NT2/D1 (cell line): ENCODE measurements around the gene VAV1.
"Not testable (repeated sequence)": the region's sequence is repeated elsewhere in the genome, so short reads cannot be mapped to it uniquely, and the experiment has no call there.

Experiments
- DNase-seq: peaks from one replicate; pipeline ENCODE4 v3.0.0-alpha.2; 2011; ENCODE audit warnings: low read depth, low spot score
- H3K27me3 ChIP-seq: 2 replicates; pipeline ENCODE4 v1.6.0; 2011; ENCODE audit warnings: mild to moderate bottlenecking; ENCODE audit not compliant: insufficient read length, insufficient read depth
- H3K36me3 ChIP-seq: 2 replicates; pipeline ENCODE4 v1.6.1; 2011; ENCODE audit warnings: mild to moderate bottlenecking, low read length, mixed read lengths; ENCODE audit not compliant: insufficient read depth, insufficient read length
- H3K4me1 ChIP-seq: 2 replicates; pipeline ENCODE4 v1.5.1; 2011; ENCODE audit not compliant: insufficient read depth, insufficient read length
- H3K4me3 ChIP-seq: 2 replicates; pipeline ENCODE4 v1.5.1; 2011; ENCODE audit warnings: low read depth; ENCODE audit not compliant: insufficient read length
- H3K9ac ChIP-seq: 2 replicates; pipeline ENCODE4 v1.6.0; 2011; ENCODE audit warnings: low read depth; ENCODE audit not compliant: insufficient read length
- H3K9me3 ChIP-seq: 2 replicates; pipeline ENCODE4 v1.5.1; 2011; ENCODE audit warnings: mild to moderate bottlenecking, low read length; ENCODE audit not compliant: insufficient read depth
- SUZ12 ChIP-seq: IDR thresholded peaks from 2 replicates; pipeline ENCODE4 v1.6.1; 2011; ENCODE audit not compliant: insufficient read length, insufficient read depth; ENCODE audit errors: extremely low read depth
- YY1 ChIP-seq: IDR thresholded peaks from 2 replicates; pipeline ENCODE4 v1.6.1; 2011; ENCODE audit not compliant: insufficient read length, insufficient read depth
- ZNF274 ChIP-seq: IDR thresholded peaks from 2 replicates; pipeline ENCODE4 v1.6.1; 2011; ENCODE audit warnings: mild to moderate bottlenecking, low read depth, low read length

The VAV1 gene

DNA sequence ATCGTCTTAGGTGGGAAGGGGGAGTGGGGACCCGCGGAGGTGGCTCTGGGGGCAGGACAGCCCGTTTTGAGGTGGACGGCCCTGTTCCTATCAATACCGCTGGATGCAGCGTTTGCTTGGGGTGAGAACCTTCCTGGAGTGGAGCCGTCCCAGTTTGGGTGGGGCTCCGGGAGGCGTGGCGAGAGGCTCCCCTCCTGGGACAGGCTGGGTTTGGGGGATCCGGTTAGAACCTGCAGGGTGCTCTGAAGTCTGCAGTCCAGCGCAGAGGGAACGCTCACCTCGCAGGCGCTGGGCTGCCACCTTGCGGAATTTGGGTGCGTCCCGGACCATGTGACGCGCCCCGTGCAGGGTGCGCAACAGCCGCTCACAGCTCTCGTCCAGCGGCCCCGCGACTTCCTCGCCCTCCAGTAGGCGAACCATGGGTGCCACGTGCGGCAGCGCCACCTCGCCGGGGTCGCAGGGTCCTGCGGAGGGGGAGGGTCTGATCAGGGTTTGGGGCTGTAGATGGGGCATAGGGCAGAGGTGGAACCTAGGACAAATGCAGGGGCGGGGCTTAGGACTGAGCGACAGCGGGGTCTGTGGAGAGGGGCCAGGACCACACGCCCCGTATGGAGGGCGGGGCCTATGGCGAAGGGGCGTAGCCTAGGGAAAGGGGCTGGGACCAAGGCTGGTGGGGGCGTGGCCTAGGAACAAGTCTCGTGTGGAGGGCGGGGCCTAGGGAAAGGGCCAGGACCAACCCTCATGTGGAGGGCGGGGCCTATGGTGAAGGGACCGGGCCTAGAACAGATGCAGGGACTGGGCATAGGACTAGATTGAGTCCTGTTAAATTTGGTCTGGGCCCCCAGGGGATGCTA is 19.1 kb upstream of the VAV1 start:
- peak overlapping the region; percentile 87 for H3K9ac ChIP-seq
- peak; percentile 92 for DNase-seq
- H3K4me3 ChIP-seq: peak overlapping the region; percentile 41
- H3K27me3 ChIP-seq: no peaks in the 10 kb centered on the region
- peaks cover 18% of the 10 kb centered on the region for H3K4me1 ChIP-seq
- no peaks in the 10 kb centered on the region for H3K9me3 ChIP-seq
- no peak for TF ChIP-seq ZNF274
- no peak for TF ChIP-seq YY1
- no peak for TF ChIP-seq SUZ12
- H3K36me3 ChIP-seq: peaks cover 57% of the 10 kb centered on the region

DNA sequence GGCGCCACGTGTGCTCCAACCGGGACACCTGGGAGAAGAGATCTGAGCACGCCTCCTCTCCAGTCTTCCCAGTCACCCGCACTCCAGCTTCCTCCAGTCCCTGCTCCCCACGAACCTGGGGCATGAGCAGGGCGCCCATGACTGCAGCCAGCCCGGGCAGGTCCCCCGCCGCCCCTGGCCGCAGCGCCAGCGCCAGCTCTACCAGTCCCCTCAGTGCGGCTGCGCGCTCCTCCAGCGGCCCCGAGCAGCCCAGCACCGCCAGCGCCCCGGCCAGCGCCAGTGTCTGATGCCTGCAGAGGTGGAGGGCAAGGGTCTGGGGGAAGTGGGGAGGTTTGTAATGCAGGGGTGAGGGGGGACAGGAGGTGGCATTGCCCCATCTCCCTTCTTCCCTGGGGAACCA is 18.4 kb upstream of the VAV1 start:
- peak overlapping the region; percentile 42 for H3K9ac ChIP-seq
- no peaks in the 10 kb centered on the region for H3K27me3 ChIP-seq
- H3K36me3 ChIP-seq: peaks cover 50% of the 10 kb centered on the region
- TF ChIP-seq ZNF274 (no peak), YY1 (no peak), SUZ12 (no peak)
- H3K4me1 ChIP-seq: peaks cover 18% of the 10 kb centered on the region
- no peak for DNase-seq
- no peaks in the 10 kb centered on the region for H3K9me3 ChIP-seq
- no peak overlapping the region for H3K4me3 ChIP-seq

DNA sequence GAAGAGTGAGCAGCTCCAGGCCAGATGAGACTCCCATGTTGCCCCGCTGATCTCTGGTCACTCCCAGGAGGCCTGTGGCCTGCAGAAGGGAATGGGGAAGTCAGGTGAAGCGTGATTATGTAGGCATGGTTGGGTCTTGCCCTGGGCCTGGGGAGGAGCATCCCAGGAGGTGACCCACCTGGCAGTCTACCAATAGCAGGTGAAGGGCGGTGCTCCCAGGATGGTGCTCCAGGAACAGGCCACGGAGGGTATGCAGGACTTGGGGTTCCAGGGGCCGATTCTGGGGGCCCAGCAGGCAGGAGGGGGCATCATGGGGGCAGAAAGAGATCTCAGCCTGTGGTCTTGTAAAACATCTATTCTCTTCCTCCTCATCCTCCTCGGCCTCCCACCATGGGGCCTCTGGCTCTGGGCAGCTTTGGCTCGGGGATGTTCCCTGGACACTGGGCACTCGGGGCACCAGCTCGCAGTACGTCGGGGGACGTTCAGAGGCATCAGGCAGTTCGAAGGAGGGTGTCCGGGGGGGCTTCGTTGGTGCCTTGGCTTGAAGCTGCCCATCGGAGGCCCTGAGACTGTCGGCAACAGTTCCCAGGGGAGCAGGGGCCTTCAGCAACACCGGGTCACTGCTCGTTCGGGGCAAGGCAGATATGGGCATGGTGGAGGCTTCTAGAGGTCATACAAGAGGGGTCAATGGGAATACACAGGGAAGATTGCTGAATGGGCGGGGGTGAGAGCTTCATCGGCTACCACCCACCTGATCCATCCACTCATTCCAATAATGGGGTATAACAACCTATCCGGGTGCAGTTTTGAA is 17.6 kb upstream of the VAV1 start:
- Histone ChIP-seq H3K4me1 (peaks cover 18% of the 10 kb centered on the region), H3K4me3 (no peak overlapping the region), H3K9ac (peak overlapping the region; percentile 42), H3K36me3 (peaks cover 43% of the 10 kb centered on the region), H3K27me3 (no peaks in the 10 kb centered on the region), H3K9me3 (no peaks in the 10 kb centered on the region)
- DNase-seq: no peak
- TF ChIP-seq YY1 (no peak), SUZ12 (no peak), ZNF274 (no peak)

DNA sequence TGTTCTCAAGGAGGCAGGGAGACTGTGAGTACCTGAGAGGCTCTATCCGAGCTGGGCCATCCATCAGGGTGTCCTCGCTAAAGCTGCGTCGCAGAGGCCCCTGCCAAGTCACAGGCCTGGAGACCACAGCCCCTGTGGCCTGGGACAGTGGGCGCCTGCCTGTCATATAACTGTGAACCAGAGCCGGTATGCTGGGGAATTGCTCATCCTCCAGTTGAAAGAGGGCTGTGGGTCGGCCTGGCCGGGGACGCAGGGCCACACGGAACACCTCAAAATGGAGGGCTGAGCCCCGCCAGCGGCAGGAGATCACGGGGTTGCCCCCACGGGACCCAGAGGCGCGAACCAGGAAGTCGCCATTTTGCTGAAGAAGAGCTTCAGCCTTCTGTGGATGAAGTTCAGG is 11.9 kb upstream of the VAV1 start:
- DNase-seq: no peak
- Histone ChIP-seq H3K4me3 (no peak overlapping the region), H3K36me3 (peaks cover 6% of the 10 kb centered on the region), H3K27me3 (no peaks in the 10 kb centered on the region), H3K9ac (no peak overlapping the region), H3K4me1 (no peaks in the 10 kb centered on the region), H3K9me3 (peaks cover 13% of the 10 kb centered on the region; the same call in 1 of the 2 replicates)
- TF ChIP-seq ZNF274 (no peak), SUZ12 (no peak), YY1 (no peak)

DNA sequence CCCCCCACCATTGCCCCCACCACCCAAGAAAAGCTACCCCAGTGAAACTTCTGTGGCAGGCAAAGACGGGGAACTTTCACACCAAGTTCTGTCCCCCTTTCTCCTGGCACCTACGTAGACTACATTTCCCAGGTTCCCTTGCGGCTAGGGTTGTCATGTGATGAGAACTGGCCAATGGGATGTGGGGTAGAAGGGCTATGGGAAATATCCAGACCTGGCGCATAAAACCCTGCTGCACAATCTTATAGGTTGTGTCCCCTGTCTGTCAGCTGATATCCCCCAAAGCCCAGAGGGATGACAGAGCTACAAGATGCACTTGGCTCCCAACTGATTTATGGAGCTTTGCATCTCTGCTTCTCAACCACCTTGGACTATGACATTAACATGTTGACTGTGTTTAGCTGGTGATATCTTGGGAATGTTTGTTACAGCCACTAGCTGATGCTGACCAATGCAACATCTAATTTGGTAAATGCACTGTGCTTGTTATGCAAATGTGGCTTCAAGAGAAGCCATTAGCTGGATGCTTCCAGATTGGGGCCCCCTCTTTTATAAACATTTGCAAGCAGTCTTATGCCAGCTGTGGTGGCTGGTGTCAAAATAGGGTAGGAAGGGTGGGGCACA is 11.3 kb upstream of the VAV1 start:
- no peak overlapping the region for H3K4me3 ChIP-seq
- peaks cover 13% of the 10 kb centered on the region; the same call in 1 of the 2 replicates for H3K9me3 ChIP-seq
- no peak for DNase-seq
- peaks cover 4% of the 10 kb centered on the region for H3K36me3 ChIP-seq
- H3K27me3 ChIP-seq: peaks cover 2% of the 10 kb centered on the region
- TF ChIP-seq SUZ12 (no peak), ZNF274 (no peak), YY1 (no peak)
- H3K9ac ChIP-seq: no peak overlapping the region
- H3K4me1 ChIP-seq: peaks cover 2% of the 10 kb centered on the region

DNA sequence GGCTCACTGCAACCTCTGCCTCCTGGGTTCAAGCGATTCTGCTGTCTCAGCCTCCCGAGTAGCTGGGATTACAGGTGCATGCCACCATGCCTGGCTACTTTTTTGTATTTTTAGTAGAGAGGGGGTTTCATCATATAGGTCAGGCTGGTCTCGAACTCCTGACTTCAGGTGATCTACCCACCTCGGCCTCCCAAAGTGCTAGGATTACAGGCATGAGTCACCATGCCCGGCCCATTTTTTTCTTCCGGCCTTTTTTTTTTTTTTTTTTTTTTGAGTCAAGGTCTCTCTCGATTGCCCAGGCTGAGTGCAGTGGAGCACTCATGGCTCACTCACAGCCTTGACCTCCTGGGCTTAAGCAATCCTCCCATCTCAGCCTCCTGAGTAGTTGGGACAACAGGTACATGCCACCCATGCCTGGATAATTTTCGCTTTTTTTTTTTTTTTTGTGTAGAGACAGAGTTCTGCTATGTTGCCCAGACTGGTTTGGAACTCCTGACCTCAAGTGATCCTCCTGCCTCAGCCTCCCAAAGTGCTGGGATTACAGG is 10.2 kb upstream of the VAV1 start:
- Histone ChIP-seq H3K9me3 (peaks cover 13% of the 10 kb centered on the region; the same call in 1 of the 2 replicates), H3K27me3 (peaks cover 12% of the 10 kb centered on the region)
- H3K9ac ChIP-seq, H3K36me3 ChIP-seq, H3K4me1 ChIP-seq, DNase-seq, H3K4me3 ChIP-seq: not testable (repeated sequence)

DNA sequence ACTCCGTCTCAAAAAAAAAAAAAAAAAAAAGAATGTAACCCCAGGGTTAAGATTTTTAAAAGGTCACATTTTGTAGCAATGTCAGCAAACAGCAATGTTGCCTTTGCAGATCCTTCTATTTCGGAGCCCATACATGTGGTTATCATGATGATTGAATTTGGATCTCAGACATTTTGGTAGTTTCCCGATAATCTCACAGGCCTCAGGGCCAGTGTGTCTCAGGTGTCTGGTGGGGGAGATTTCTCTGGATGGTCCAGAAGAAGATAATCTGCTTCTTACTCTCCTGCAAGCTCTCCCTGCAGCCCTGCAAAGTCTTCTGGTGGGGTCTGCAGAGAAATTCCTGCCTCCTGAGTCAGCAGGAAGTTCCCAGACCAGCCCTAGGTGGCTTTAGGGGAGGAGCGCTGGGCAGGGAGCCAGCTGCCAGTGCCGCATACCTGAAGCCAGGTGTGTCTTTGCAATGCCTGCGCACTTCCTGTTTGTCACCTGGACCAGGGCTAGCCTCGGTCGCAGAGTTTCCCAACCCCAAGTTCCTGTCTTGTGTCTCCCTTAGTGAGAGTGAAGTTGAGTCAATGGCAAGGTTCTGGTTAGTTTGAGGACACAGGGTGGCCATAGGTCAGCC is 6.7 kb upstream of the VAV1 start:
- H3K4me3 ChIP-seq: peak overlapping the region; percentile 86
- TF ChIP-seq SUZ12 (no peak), ZNF274 (no peak), YY1 (no peak)
- H3K9me3 ChIP-seq: peaks cover 8% of the 10 kb centered on the region; the same call in 1 of the 2 replicates
- peak overlapping the region; percentile 7 for H3K9ac ChIP-seq
- peaks cover 12% of the 10 kb centered on the region for H3K27me3 ChIP-seq
- no peaks in the 10 kb centered on the region for H3K36me3 ChIP-seq
- DNase-seq: peak; percentile 70
- H3K4me1 ChIP-seq: peaks cover 8% of the 10 kb centered on the region
